Activated CD8-positive, alpha-beta T cell treated with anti-CD3 and anti-CD28 coated beads for 36 hours (primary cell): ENCODE data around the gene SMOC2. TPM values are rescaled to one million over a fixed set of nuclear protein-coding genes. Genes with fewer than 3 reads are reported as not detected.

Source experiments
- ATAC-seq: fragments of 200-7000 bp; cut with Tn5 transposase; one replicate; pipeline ENCODE4 v1.10.0; 2021; ENCODE audit warnings: mild to moderate bottlenecking, moderate library complexity
- CTCF ChIA-PET: fragments of 350-600 bp; sonication (Branson Sonifier 250); formaldehyde crosslinking; loops from one replicate; lab custom pipeline; 2021; ENCODE audit warnings: antibody characterized with exemption; lab: Charles Lee
- POLR2A ChIA-PET: fragments of 350-600 bp; sonication (Branson Sonifier 250); formaldehyde crosslinking; loops from one replicate; lab custom pipeline; 2021; ENCODE audit warnings: antibody characterized with exemption; lab: Charles Lee
- DNase-seq: peaks from one replicate; pipeline ENCODE4 v3.0.0-alpha.2; 2020
- H3K27ac Mint-ChIP-seq: one replicate; pipeline ENCODE4 v1.8.0; 2021; ENCODE audit warnings: mild to moderate bottlenecking, mixed read lengths
- H3K27me3 Mint-ChIP-seq: one replicate; pipeline ENCODE4 v1.8.0; 2021; ENCODE audit warnings: mixed read lengths
- H3K36me3 Mint-ChIP-seq: one replicate; pipeline ENCODE4 v1.8.0; 2021; ENCODE audit warnings: low read depth, mixed read lengths
- H3K4me1 Mint-ChIP-seq: one replicate; pipeline ENCODE4 v1.8.0; 2021; ENCODE audit warnings: low read depth, mixed read lengths
- H3K4me3 Mint-ChIP-seq: one replicate; pipeline ENCODE4 v1.8.0; 2021; ENCODE audit warnings: mild to moderate bottlenecking, moderate library complexity, mixed read lengths
- H3K9me3 Mint-ChIP-seq: one replicate; pipeline ENCODE4 v1.8.0; 2021; ENCODE audit warnings: mixed read lengths
- CTCF ChIP-seq: fragments of 200-600 bp; IDR thresholded peaks from one replicate; pipeline ENCODE4 v1.8.0; 2022; ENCODE audit warnings: antibody characterized with exemption, mild to moderate bottlenecking
- intact Hi-C: fragments of 100-400 bp; cut with micrococcal nuclease; formaldehyde crosslinking; loops from one replicate; pipeline ENCODE4 v1.10.0; 2022
- total RNA-seq, 2 experiments: library from RNA; stranded (reverse); gene quantifications; one replicate each; pipeline ENCODE4 v1.2.3, GENCODE V29; 2021

The SMOC2 gene
- total RNA-seq, 2 experiments from 2014 or later, result not detected

GRCh38 chr6:168533414-168533813 lies 92.4 kb downstream of the SMOC2 start:
- DNase-seq (no peak), ATAC-seq (no peak)
- CTCF ChIA-PET, result no interaction called here
- no peak overlapping the region for H3K4me3 Mint-ChIP-seq
- no peaks in the 10 kb centered on the region for H3K36me3 Mint-ChIP-seq
- TF ChIP-seq CTCF, result no peak
- H3K4me1 Mint-ChIP-seq, result no peaks in the 10 kb centered on the region
- no peaks in the 10 kb centered on the region for H3K9me3 Mint-ChIP-seq
- no peak overlapping the region for H3K27ac Mint-ChIP-seq
- H3K27me3 Mint-ChIP-seq, result no peaks in the 10 kb centered on the region
- POLR2A ChIA-PET, result no interaction called here
- intact Hi-C loops, result no loop called here

GRCh38 chr6:168534265-168534664 lies 93.3 kb downstream of the SMOC2 start:
- POLR2A ChIA-PET, result no interaction called here
- TF ChIP-seq CTCF, result no peak
- ATAC-seq (no peak), DNase-seq (no peak)
- intact Hi-C loops, result no loop called here
- no peak overlapping the region for H3K4me3 Mint-ChIP-seq
- no peaks in the 10 kb centered on the region for H3K36me3 Mint-ChIP-seq
- H3K27ac Mint-ChIP-seq, result no peak overlapping the region
- no peaks in the 10 kb centered on the region for H3K4me1 Mint-ChIP-seq
- CTCF ChIA-PET, result no interaction called here
- H3K27me3 Mint-ChIP-seq, result no peaks in the 10 kb centered on the region
- no peaks in the 10 kb centered on the region for H3K9me3 Mint-ChIP-seq

- ChIA-PET POLR2A (no interaction called here), CTCF (no interaction called here)
- intact Hi-C loops, result no loop called here
- H3K36me3 Mint-ChIP-seq, result no peaks in the 10 kb centered on the region
- no peak overlapping the region for H3K27ac Mint-ChIP-seq
- no peaks in the 10 kb centered on the region for H3K9me3 Mint-ChIP-seq
- no peak overlapping the region for H3K4me3 Mint-ChIP-seq
- DNase-seq, result no peak
- no peak for ATAC-seq
- no peaks in the 10 kb centered on the region for H3K27me3 Mint-ChIP-seq
- no peaks in the 10 kb centered on the region for H3K4me1 Mint-ChIP-seq
- TF ChIP-seq CTCF, result no peak
Measured at GRCh38 chr6:168535711-168536110, 94.7 kb downstream of the SMOC2 start.

GRCh38 chr6:168536196-168536595 lies 95.2 kb downstream of the SMOC2 start:
- Mint-ChIP-seq H3K27me3 (no peaks in the 10 kb centered on the region), H3K9me3 (no peaks in the 10 kb centered on the region), H3K27ac (no peak overlapping the region), H3K4me3 (no peak overlapping the region), H3K4me1 (no peaks in the 10 kb centered on the region), H3K36me3 (no peaks in the 10 kb centered on the region)
- intact Hi-C loops, result no loop called here
- DNase-seq, result no peak
- CTCF ChIA-PET, result no interaction called here
- ATAC-seq, result no peak
- POLR2A ChIA-PET, result no interaction called here
- no peak for TF ChIP-seq CTCF

- no peak overlapping the region for H3K27ac Mint-ChIP-seq
Measured at GRCh38 chr6:168536665-168537539, 95.9 kb downstream of the SMOC2 start.

More at GRCh38 chr6:168536665-168537539, 95.9 kb downstream of the SMOC2 start:
- H3K4me1 Mint-ChIP-seq, result no peaks in the 10 kb centered on the region
- no peak for DNase-seq
- H3K36me3 Mint-ChIP-seq, result no peaks in the 10 kb centered on the region
- no peak overlapping the region for H3K4me3 Mint-ChIP-seq
- TF ChIP-seq CTCF, result no peak
- intact Hi-C loops, result no loop called here
- ChIA-PET POLR2A (no interaction called here), CTCF (no interaction called here)
- H3K27me3 Mint-ChIP-seq, result no peaks in the 10 kb centered on the region
- no peaks in the 10 kb centered on the region for H3K9me3 Mint-ChIP-seq
- ATAC-seq, result no peak
